Left lung (tissue), 10 donors: ENCODE data around the gene ENPP3. TPM values are rescaled to one million over a fixed set of nuclear protein-coding genes. Genes with fewer than 3 reads are reported as not detected.

Experiments used
- ATAC-seq: fragments of 200-7000 bp; cut with Tn5 transposase; one replicate; pipeline ENCODE4 v1.9.1; 2020; ENCODE audit warnings: moderate library complexity
- DNase-seq, 4 donors: peaks; one replicate each; pipeline ENCODE4 v3.0.0-alpha.2; 2013 to 2020
- H3K27ac ChIP-seq, 2 donors: fragments of 200-600 bp; sonication (generic) in 1 of 2; one replicate each; pipeline versions ENCODE4 v1.5.0 to v1.8.0; 2020 to 2021
- H3K27me3 ChIP-seq, 2 donors: fragments of 200-600 bp; sonication (generic) in 1 of 2; one replicate each; pipeline versions ENCODE4 v1.5.0 to v1.8.0; 2020 to 2021
- H3K36me3 ChIP-seq, 2 donors: fragments of 200-600 bp; sonication (generic) in 1 of 2; one replicate each; pipeline versions ENCODE4 v1.5.0 to v1.8.0; 2020 to 2021
- H3K4me1 ChIP-seq, 2 donors: fragments of 200-600 bp; one replicate each; pipeline ENCODE4 v1.8.0; 2021
- H3K4me3 ChIP-seq, 2 donors: fragments of 200-600 bp; sonication (generic) in 1 of 2; one replicate each; pipeline versions ENCODE4 v1.5.0 to v1.8.0; 2020 to 2021; ENCODE audit warnings: mild to moderate bottlenecking in 1 of 2
- H3K9me3 ChIP-seq, 2 donors: fragments of 200-600 bp; sonication (generic) in 1 of 2; one replicate each; pipeline versions ENCODE4 v1.5.0 to v1.8.0; 2020 to 2021
- intact Hi-C, 2 donors: fragments of 100-400 bp; cut with DNase I; formaldehyde crosslinking; loops; one replicate each; pipeline versions ENCODE4 v1.11.2 to v1.14.2; 2022
- polyA plus RNA-seq, 6 donors: library from polyadenylated mRNA; unstranded; fragments of 120-200 nt; gene quantifications; one replicate each; pipeline ENCODE4 v1.2.1, GENCODE V29; 2013; ENCODE audit not compliant: insufficient read length in 6 of 6
- total RNA-seq, 2 donors: library from RNA; stranded (reverse); fragmentation: NEBNext Ultra II Directional; extraction: Animal tissue kit (Norgen Biotek cat#: 25700); gene quantifications; one replicate each; pipeline ENCODE4 v1.2.1, GENCODE V29; 2021
- TF ChIP-seq, protein P1 (sequence below), 2 donors: fragments of 200-600 bp; sonication (generic) in 1 of 2; IDR thresholded peaks; one replicate each; pipeline versions ENCODE4 v1.5.0 to v1.8.0; 2021; ENCODE audit warnings: antibody characterized with exemption in 2 of 2
- donor health status: DM: no; HTN: yes; CAD: no.
- donor health status: DM: no; HTN: no; CAD: no.

Gene ENPP3
- total and polyA plus RNA-seq, 8 donors, result 0.44 to 1.5 (median 0.90) TPM

DNA sequence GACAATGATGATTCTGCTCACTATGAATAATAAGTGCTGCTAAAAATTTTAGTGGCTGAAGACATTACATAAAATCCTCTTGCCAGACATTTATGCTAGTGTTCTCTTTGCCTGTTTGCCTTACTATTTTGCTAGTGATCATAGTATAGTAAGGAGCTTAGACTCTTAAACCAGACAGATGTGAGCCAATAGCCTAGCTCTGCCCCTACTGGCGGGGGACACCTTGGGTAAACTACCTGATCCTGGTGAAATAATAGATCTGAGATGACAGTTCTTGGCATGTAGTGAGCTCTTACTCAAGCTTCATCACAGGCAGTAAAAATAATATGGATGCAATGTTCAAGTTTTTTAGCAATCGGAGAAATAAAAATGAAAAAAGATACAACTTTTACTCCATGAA is 18.8 kb downstream of the ENPP3 start:
- Histone ChIP-seq H3K27ac (no peak overlapping the region), H3K36me3 (no peaks in the 10 kb centered on the region), H3K4me1 (no peaks in the 10 kb centered on the region), H3K9me3 (no peaks in the 10 kb centered on the region), H3K4me3 (no peak overlapping the region), H3K27me3 (no peaks in the 10 kb centered on the region)
- DNase-seq (no peak), ATAC-seq (no peak)
- intact Hi-C loops, result no loop called here
- TF ChIP-seq, protein P1, sequence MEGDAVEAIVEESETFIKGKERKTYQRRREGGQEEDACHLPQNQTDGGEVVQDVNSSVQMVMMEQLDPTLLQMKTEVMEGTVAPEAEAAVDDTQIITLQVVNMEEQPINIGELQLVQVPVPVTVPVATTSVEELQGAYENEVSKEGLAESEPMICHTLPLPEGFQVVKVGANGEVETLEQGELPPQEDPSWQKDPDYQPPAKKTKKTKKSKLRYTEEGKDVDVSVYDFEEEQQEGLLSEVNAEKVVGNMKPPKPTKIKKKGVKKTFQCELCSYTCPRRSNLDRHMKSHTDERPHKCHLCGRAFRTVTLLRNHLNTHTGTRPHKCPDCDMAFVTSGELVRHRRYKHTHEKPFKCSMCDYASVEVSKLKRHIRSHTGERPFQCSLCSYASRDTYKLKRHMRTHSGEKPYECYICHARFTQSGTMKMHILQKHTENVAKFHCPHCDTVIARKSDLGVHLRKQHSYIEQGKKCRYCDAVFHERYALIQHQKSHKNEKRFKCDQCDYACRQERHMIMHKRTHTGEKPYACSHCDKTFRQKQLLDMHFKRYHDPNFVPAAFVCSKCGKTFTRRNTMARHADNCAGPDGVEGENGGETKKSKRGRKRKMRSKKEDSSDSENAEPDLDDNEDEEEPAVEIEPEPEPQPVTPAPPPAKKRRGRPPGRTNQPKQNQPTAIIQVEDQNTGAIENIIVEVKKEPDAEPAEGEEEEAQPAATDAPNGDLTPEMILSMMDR (IDR thresholded peaks at IDR 0.05), result no peak

DNA sequence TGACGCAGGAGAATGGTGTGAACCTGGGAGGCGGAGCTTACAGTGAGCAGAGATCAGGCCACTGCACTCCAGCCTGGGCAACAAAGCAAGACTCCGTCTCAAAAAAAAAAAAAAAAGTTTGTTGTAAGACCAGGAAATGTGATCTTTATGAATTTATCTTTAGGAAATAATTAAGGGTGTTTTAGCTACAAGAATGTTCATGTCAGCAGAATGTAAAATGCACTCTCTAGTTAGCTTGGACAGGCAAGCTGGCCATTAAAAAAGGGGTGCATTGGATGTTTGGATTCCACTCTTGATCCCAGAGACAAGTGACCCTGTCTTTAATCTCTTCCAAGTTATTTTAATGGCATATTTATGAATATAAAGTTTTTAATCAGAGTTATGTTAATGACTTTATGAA is 19.6 kb downstream of the ENPP3 start:
- Histone ChIP-seq H3K9me3 (no peaks in the 10 kb centered on the region), H3K4me3 (no peak overlapping the region), H3K4me1 (no peaks in the 10 kb centered on the region), H3K27ac (no peak overlapping the region), H3K27me3 (no peaks in the 10 kb centered on the region), H3K36me3 (no peaks in the 10 kb centered on the region)
- DNase-seq (no peak), ATAC-seq (no peak)
- TF ChIP-seq, protein P1 (IDR thresholded peaks at IDR 0.05), result no peak
- intact Hi-C loops, result no loop called here

DNA sequence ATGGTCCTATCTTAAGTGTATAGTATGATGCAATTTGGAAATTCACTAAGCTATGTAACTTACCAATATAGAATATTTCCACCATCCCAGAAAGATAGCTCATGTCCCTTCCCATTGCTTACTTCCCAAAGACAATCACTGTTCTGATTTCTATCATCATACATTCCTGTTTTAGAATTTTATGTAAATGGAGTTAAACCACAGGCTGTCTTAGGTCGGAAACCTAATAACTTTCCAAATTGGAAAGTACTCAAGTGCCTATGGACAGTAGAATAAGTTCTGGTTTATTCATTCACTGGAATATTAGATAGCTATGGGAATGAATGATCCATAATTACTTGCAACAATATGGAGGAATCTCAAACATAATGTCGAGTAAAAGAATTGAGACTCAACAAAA is 20.1 kb downstream of the ENPP3 start:
- Histone ChIP-seq H3K27ac (no peak overlapping the region), H3K27me3 (no peaks in the 10 kb centered on the region), H3K9me3 (no peaks in the 10 kb centered on the region), H3K4me3 (no peak overlapping the region), H3K36me3 (no peaks in the 10 kb centered on the region), H3K4me1 (no peaks in the 10 kb centered on the region)
- DNase-seq (no peak), ATAC-seq (no peak)
- intact Hi-C loops, result no loop called here
- TF ChIP-seq, protein P1 (IDR thresholded peaks at IDR 0.05), result no peak

DNA sequence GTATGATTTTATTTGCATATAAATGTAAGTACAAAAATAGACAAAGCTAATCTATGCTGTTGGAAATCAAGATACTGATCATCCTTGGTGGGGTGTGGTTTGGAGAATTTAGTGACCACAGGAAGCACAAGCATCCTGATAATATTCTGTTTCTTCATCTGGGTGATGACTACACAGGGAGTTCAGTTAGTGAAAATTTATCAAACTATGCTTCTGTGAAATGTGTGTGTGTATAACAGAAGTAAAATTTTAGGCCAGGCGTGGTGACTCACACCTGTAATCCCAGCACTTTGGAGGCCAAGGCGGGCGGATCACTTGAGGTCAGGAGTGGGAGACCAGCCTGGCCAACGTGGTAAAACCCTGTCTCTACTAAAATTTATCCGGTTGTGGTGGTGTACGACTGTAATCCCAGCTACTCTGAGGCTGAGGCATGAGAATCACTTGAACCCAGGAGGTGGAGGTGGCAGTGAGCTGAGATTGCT is 20.6 kb downstream of the ENPP3 start:
- ATAC-seq (no peak), DNase-seq (no peak)
- no peaks in the 10 kb centered on the region for H3K4me1 ChIP-seq
- no peaks in the 10 kb centered on the region for H3K27me3 ChIP-seq
- intact Hi-C loops, result no loop called here
- H3K27ac ChIP-seq, result no peak overlapping the region
- H3K4me3 ChIP-seq, result no peak overlapping the region
- H3K9me3 ChIP-seq, result no peaks in the 10 kb centered on the region
- no peaks in the 10 kb centered on the region for H3K36me3 ChIP-seq
- TF ChIP-seq, protein P1 (IDR thresholded peaks at IDR 0.05), result no peak

DNA sequence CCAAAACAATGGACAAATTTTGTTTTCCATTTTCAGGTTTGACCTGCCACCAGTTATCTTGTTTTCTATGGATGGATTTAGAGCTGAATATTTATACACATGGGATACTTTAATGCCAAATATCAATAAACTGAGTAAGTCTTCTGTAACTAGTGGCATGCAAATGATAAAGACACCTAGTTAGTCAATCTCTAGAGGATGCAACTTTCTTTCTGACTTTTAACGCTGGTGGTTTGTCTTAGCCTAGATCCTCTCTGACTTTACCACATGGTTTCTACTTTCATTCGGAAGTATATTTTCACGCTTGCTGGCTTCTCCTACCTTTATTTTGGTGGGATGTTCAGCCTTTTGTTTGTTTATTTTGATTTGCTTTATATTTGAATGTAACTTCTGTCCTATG is 21.2 kb downstream of the ENPP3 start:
- Histone ChIP-seq H3K27ac (no peak overlapping the region), H3K4me3 (no peak overlapping the region), H3K9me3 (no peaks in the 10 kb centered on the region), H3K36me3 (no peaks in the 10 kb centered on the region), H3K27me3 (no peaks in the 10 kb centered on the region), H3K4me1 (no peaks in the 10 kb centered on the region)
- DNase-seq (no peak), ATAC-seq (no peak)
- intact Hi-C loops, result no loop called here
- TF ChIP-seq, protein P1 (IDR thresholded peaks at IDR 0.05), result no peak
